ENCODE data around the gene CEMP1.

DNA sequence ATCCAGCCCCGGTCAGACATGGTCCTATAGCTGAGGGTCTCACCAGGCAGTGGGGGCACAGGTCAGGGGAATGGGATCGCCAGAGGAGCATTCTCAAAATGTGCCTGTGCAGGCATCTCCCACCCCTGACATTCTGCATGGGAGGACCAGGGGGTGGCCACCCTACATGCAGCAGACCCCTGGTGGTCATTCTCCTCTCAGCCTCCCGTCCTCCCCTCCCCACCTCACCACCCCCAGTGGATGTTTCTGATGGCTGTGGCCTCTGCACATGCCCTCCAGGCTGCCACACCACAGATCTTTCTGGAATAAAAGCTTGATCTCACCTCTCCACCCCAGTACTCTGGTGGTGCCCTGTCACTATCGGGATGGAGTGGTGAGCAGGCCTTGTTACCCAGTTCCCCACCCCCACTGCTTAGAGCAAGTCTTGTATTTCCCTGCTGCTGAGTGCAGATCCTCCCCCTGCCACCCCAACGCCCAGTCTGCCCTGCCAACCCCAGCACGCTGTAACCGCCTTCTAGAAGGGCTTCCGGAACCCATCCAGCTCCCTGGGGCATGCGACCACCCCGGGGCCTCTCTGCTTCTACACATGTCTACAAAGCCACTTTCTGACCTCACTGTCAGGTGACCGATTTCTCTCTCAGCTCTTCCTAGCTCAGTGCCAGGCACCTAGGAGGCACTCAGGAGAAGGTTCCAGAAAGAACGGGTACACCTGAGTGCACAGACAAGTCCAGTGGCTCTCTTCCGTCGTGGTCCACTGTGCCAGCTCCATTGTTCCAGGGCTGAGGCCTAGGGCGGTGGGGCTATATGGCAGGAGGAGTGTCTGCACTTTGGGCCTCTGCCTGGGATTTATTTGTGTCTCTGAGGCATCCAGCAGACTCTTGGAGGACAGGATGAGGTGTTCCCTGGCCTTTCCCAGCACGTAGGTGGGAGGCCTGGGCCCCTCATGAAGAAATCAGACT lies 47.0 kb downstream of the CEMP1 start:
- TF ChIP-seq CTCF (IDR thresholded peaks at IDR 0.05; ENCODE audit: low read depth, low read length) = no peak
- no peak for TF ChIP-seq EZH2phosphoT487 (IDR thresholded peaks at IDR 0.05; ENCODE audit: low read depth)
